Measurements from ENCODE around the gene P2RX1.

P2RX1 gene

GRCh38 chr17:3877220-3877619 lies 39.0 kb downstream of the P2RX1 start:
- no peak for DNase-seq (ENCODE audit: low read depth)
- no peak for TF ChIP-seq CTCF (conservative IDR thresholded peaks at IDR 0.05; ENCODE audit: control insufficient read depth, insufficient read depth, low read depth, low read length)
- H3K4me3 ChIP-seq (ENCODE audit: control insufficient read depth, low read depth, low read length), result no peak overlapping the region

- no peak for DNase-seq (ENCODE audit: low read depth)
- TF ChIP-seq CTCF (conservative IDR thresholded peaks at IDR 0.05; ENCODE audit: control insufficient read depth, insufficient read depth, low read depth, low read length), result no peak
- H3K4me3 ChIP-seq (ENCODE audit: control insufficient read depth, low read depth, low read length), result no peak overlapping the region
Observed at GRCh38 chr17:3875317-3875716, 40.9 kb downstream of the P2RX1 start.

- no peak for DNase-seq (ENCODE audit: low read depth)
- no peak for TF ChIP-seq CTCF (conservative IDR thresholded peaks at IDR 0.05; ENCODE audit: control insufficient read depth, insufficient read depth, low read depth, low read length)
Observed at GRCh38 chr17:3873862-3874261, 42.4 kb downstream of the P2RX1 start.

GRCh38 chr17:3870871-3871306 lies 45.4 kb downstream of the P2RX1 start:
- DNase-seq (ENCODE audit: low read depth), result no peak
- H3K4me3 ChIP-seq (ENCODE audit: control insufficient read depth, low read depth, low read length), result no peak overlapping the region
- TF ChIP-seq CTCF (conservative IDR thresholded peaks at IDR 0.05; ENCODE audit: control insufficient read depth, insufficient read depth, low read depth, low read length), result no peak

More at GRCh38 chr17:3873862-3874261, 42.4 kb downstream of the P2RX1 start:
- no peak overlapping the region for H3K4me3 ChIP-seq (ENCODE audit: control insufficient read depth, low read depth, low read length)

- no peak for TF ChIP-seq CTCF (conservative IDR thresholded peaks at IDR 0.05; ENCODE audit: control insufficient read depth, insufficient read depth, low read depth, low read length)
- DNase-seq (ENCODE audit: low read depth), result no peak
- no peak overlapping the region for H3K4me3 ChIP-seq (ENCODE audit: control insufficient read depth, low read depth, low read length)
Observed at GRCh38 chr17:3867606-3868005, 48.7 kb downstream of the P2RX1 start.

- TF ChIP-seq CTCF (conservative IDR thresholded peaks at IDR 0.05; ENCODE audit: control insufficient read depth, insufficient read depth, low read depth, low read length), result no peak
- no peak for DNase-seq (ENCODE audit: low read depth)
Observed at GRCh38 chr17:3867106-3867505, 49.2 kb downstream of the P2RX1 start.

GRCh38 chr17:3866276-3866675 lies 50.0 kb downstream of the P2RX1 start:
- no peak for DNase-seq (ENCODE audit: low read depth)
- TF ChIP-seq CTCF (conservative IDR thresholded peaks at IDR 0.05; ENCODE audit: control insufficient read depth, insufficient read depth, low read depth, low read length), result no peak
- H3K4me3 ChIP-seq (ENCODE audit: control insufficient read depth, low read depth, low read length), result no peak overlapping the region

More at GRCh38 chr17:3867106-3867505, 49.2 kb downstream of the P2RX1 start:
- H3K4me3 ChIP-seq (ENCODE audit: control insufficient read depth, low read depth, low read length), result no peak overlapping the region

Measured in fibroblast of mammary gland (primary cell).